CD8-positive, alpha-beta memory T cell (primary cell): ENCODE results near the gene HBG1. TPM values are rescaled to one million over a fixed set of nuclear protein-coding genes. Genes with fewer than 3 reads are reported as not detected.
A peak's percentile ranks its signal among the peaks of the same experiment; 100 is the strongest.

Experiments
- CTCF ChIA-PET: fragments of 350-600 bp; sonication (Branson Sonifier 250); formaldehyde crosslinking; loops from one replicate; lab custom pipeline; 2021; ENCODE audit warnings: antibody characterized with exemption; lab: Charles Lee
- POLR2A ChIA-PET: fragments of 350-600 bp; sonication (Branson Sonifier 250); formaldehyde crosslinking; loops from one replicate; lab custom pipeline; 2021; ENCODE audit warnings: antibody characterized with exemption; lab: Charles Lee
- DNase-seq, 5 donors: peaks; one replicate each; pipeline versions ENCODE4 v3.0.0 to v3.0.0-alpha.2; 2020 to 2022; ENCODE audit warnings: mixed read lengths in 1 of 5
- H3K27ac ChIP-seq: one replicate; pipeline ENCODE4 v1.7.0; 2013; ENCODE audit warnings: low read depth, mild to moderate bottlenecking, low read length, moderate library complexity
- H3K27me3 ChIP-seq: 2 replicates; pipeline ENCODE4 v1.7.0; 2013; ENCODE audit warnings: low read length, mild to moderate bottlenecking; ENCODE audit not compliant: insufficient read depth, poor library complexity, severe bottlenecking
- H3K36me3 ChIP-seq: 2 replicates; pipeline ENCODE4 v1.7.0; 2013; ENCODE audit warnings: mild to moderate bottlenecking, low read length, moderate library complexity; ENCODE audit not compliant: insufficient read depth
- H3K4me1 ChIP-seq: 2 replicates; pipeline ENCODE4 v1.7.0; 2013; ENCODE audit warnings: mild to moderate bottlenecking, low read length, moderate library complexity; ENCODE audit not compliant: insufficient read depth
- H3K4me3 ChIP-seq: 2 replicates; pipeline ENCODE4 v1.7.0; 2013; ENCODE audit warnings: mild to moderate bottlenecking, low read length
- H3K9me3 ChIP-seq: 2 replicates; pipeline ENCODE4 v1.7.0; 2013; ENCODE audit warnings: mild to moderate bottlenecking, low read length
- H3K27ac Mint-ChIP-seq, 8 donors: one replicate each; pipeline ENCODE4 v1.8.0; 2020 to 2021; ENCODE audit warnings: mixed read lengths in 8 of 8, mild to moderate bottlenecking in 6 of 8, inconsistent platforms in 3 of 8, moderate library complexity in 3 of 8
- H3K27me3 Mint-ChIP-seq, 2 donors: one replicate each; pipeline ENCODE4 v1.8.0; 2020 to 2021; ENCODE audit warnings: mixed read lengths in 2 of 2, mild to moderate bottlenecking in 1 of 2, moderate library complexity in 1 of 2
- H3K36me3 Mint-ChIP-seq, 3 donors: one replicate each; pipeline ENCODE4 v1.8.0; 2020 to 2021; ENCODE audit warnings: mixed read lengths in 3 of 3, inconsistent platforms in 1 of 3, mild to moderate bottlenecking in 1 of 3
- H3K4me1 Mint-ChIP-seq, 3 donors: one replicate each; pipeline ENCODE4 v1.8.0; 2020 to 2021; ENCODE audit warnings: mixed read lengths in 3 of 3, inconsistent platforms in 1 of 3, mild to moderate bottlenecking in 1 of 3
- H3K4me3 Mint-ChIP-seq, 7 donors: one replicate each; pipeline ENCODE4 v1.8.0; 2020 to 2021; ENCODE audit warnings: mixed read lengths in 7 of 7, mild to moderate bottlenecking in 6 of 7, moderate library complexity in 4 of 7, inconsistent platforms in 2 of 7
- H3K9me3 Mint-ChIP-seq, 5 donors: one replicate each; pipeline ENCODE4 v1.8.0; 2020 to 2022; ENCODE audit warnings: mixed read lengths in 5 of 5, mild to moderate bottlenecking in 3 of 5, moderate library complexity in 2 of 5, inconsistent platforms in 1 of 5
- polyA plus RNA-seq: library from polyadenylated mRNA; unstranded; fragments of 300-500 nt; fragmentation: Illumina TruSeq; gene quantifications from one replicate; pipeline ENCODE4 v1.2.3, GENCODE V29; 2021
- total RNA-seq, 2 experiments: library from RNA; stranded (reverse); gene quantifications; one replicate each; pipeline ENCODE4 v1.2.3, GENCODE V29; 2021

The HBG1 gene
- total and polyA plus RNA-seq, 3 experiments from 2014 or later: not detected

DNA sequence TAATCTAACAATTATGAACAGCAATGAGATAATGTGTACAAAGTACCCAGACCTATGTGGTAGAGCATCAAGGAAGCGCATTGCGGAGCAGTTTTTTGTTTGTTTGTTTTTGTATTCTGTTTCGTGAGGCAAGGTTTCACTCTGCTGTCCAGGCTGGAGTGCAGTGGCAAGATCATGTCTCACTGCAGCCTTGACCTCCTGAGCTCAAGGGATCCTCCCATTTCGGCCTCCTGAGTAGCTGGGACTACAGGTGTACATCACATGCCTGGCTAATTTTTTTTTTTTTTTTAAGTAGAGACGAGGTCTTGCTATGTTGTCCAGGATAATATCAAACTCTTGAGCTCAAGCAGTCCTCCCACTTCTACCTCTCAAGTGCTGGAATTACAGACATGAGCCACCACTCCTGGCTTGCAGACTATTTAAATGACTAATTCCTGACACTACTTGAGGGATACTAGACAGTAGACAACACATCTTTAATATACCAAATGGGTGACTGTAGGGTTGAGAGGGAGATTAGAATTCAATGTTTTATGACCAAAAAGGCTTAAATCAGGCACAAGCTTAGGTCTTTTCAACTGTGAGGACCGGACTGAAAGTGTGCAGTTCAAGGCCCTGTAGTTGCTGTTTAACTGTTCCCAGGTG is 39.4 kb upstream of the HBG1 start:
- Mint-ChIP-seq H3K4me1 (no peaks in the 10 kb centered on the region), H3K27ac (no peak overlapping the region), H3K36me3 (no peaks in the 10 kb centered on the region), H3K27me3 (peaks cover under 1 to 5% of the 10 kb centered on the region in 2 donors), H3K9me3 (peaks cover 0 to 3% (median 0%) of the 10 kb centered on the region in 5 donors), H3K4me3 (no peak overlapping the region)
- POLR2A ChIA-PET: no interaction called here
- no peaks in the 10 kb centered on the region for H3K4me1 ChIP-seq
- peak overlapping the region; percentile 38 for H3K27ac ChIP-seq
- H3K27me3 ChIP-seq: no peaks in the 10 kb centered on the region
- no peak overlapping the region for H3K4me3 ChIP-seq
- no peaks in the 10 kb centered on the region for H3K36me3 ChIP-seq
- CTCF ChIA-PET: no interaction called here
- no peak for DNase-seq
- H3K9me3 ChIP-seq: no peaks in the 10 kb centered on the region

DNA sequence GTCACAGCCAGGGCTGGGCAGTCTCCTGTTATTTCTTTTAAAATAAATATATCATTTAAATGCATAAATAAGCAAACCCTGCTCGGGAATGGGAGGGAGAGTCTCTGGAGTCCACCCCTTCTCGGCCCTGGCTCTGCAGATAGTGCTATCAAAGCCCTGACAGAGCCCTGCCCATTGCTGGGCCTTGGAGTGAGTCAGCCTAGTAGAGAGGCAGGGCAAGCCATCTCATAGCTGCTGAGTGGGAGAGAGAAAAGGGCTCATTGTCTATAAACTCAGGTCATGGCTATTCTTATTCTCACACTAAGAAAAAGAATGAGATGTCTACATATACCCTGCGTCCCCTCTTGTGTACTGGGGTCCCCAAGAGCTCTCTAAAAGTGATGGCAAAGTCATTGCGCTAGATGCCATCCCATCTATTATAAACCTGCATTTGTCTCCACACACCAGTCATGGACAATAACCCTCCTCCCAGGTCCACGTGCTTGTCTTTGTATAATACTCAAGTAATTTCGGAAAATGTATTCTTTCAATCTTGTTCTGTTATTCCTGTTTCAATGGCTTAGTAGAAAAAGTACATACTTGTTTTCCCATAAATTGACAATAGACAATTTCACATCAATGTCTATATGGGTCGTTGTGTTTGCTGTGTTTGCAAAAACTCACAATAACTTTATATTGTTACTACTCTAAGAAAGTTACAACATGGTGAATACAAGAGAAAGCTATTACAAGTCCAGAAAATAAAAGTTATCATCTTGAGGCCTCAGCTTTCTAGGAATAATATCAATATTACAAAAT is 38.6 kb upstream of the HBG1 start:
- no peak overlapping the region for H3K4me3 Mint-ChIP-seq
- CTCF ChIA-PET: no interaction called here
- H3K27ac ChIP-seq: peak overlapping the region; percentile 60
- peaks cover 0 to 3% (median 0%) of the 10 kb centered on the region in 5 donors for H3K9me3 Mint-ChIP-seq
- POLR2A ChIA-PET: no interaction called here
- H3K4me1 Mint-ChIP-seq: no peaks in the 10 kb centered on the region
- no peaks in the 10 kb centered on the region for H3K36me3 Mint-ChIP-seq
- no peaks in the 10 kb centered on the region for H3K9me3 ChIP-seq
- no peak overlapping the region for H3K4me3 ChIP-seq
- H3K27ac Mint-ChIP-seq: no peak overlapping the region
- H3K27me3 ChIP-seq: no peaks in the 10 kb centered on the region
- DNase-seq: no peak
- H3K4me1 ChIP-seq: no peaks in the 10 kb centered on the region
- H3K27me3 Mint-ChIP-seq: peaks cover 3 to 5% of the 10 kb centered on the region in 2 donors
- no peaks in the 10 kb centered on the region for H3K36me3 ChIP-seq

DNA sequence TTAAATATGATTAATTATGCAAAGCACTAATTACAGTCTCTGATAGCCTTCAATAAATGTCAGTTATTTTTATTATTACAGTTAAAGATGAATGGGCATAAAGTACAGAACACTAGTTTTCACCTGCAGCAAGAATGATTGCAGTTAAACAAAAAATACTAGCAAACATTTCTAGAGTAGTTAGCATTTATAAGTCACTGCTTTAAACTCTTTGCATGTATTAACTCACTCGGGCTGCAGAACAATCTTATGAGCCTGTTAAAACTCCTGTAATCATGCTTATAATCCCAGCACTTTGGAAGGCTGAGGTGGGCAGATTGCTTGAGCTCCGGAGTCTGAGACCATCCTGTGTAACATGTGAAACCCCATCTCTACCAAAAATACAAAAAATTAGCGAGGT is 37.2 kb upstream of the HBG1 start:
- Mint-ChIP-seq H3K36me3 (no peaks in the 10 kb centered on the region), H3K9me3 (peaks cover 0 to 3% (median 0%) of the 10 kb centered on the region in 5 donors), H3K27ac (no peak overlapping the region), H3K27me3 (peaks cover 3 to 5% of the 10 kb centered on the region in 2 donors), H3K4me1 (no peaks in the 10 kb centered on the region), H3K4me3 (no peak overlapping the region)
- Histone ChIP-seq H3K27me3 (no peaks in the 10 kb centered on the region), H3K9me3 (no peaks in the 10 kb centered on the region), H3K4me3 (no peak overlapping the region), H3K36me3 (no peaks in the 10 kb centered on the region), H3K27ac (no peak overlapping the region), H3K4me1 (no peaks in the 10 kb centered on the region)
- ChIA-PET CTCF (no interaction called here), POLR2A (no interaction called here)
- DNase-seq: no peak

DNA sequence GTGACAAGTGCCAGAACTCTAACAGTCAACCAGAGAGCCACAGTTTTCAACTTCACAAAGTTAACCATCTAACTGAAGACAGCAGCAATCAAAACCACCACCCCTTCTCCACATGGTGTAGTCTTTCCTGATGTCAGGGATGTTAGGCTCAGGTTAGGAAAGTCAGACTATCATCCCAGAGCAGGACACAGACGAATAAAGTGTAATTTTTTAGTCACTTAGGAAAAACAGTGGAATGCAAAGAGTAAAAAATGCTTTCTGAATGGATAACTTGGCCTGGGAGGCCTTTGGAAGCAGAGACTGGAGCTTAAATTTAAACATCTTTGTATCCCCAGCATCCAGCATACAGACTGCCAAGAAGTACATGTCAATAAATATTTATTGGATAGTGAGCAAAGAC is 36.7 kb upstream of the HBG1 start:
- CTCF ChIA-PET: no interaction called here

DNA sequence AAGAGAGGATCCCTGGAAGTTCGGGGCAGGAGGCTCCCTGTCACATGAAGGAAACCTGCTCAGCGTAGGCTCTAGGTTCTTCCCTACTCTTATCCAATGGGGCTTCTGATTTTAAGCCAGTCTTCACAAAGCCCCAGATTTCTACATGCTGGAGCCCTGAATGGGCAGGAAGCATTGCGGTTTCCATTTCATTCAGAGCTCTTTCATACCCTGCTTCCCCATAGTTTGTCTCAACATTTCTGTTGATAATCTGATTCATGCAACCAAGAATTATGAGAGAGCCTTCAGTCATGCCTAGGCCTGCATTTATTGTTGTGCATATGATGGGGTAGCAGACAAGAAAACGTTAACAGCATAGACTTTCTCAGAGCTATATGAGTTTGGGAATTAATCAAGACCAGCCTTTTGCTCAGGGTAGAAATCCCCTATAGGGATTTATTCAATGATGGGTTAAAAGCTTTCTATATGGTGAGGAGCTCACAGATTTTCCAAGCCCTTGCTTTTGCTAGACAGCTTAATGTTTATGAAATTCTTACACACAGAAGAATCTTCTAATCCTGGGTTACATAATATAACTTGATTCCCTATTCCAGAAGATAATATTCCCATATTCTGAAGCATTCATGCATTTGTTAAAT is 36.2 kb upstream of the HBG1 start:
- Mint-ChIP-seq H3K4me3 (no peak overlapping the region), H3K36me3 (no peaks in the 10 kb centered on the region), H3K27ac (no peak overlapping the region), H3K9me3 (peaks cover 0 to 3% (median 0%) of the 10 kb centered on the region in 5 donors), H3K27me3 (peaks cover 3 to 5% of the 10 kb centered on the region in 2 donors), H3K4me1 (no peaks in the 10 kb centered on the region)
- Histone ChIP-seq H3K4me1 (no peaks in the 10 kb centered on the region), H3K27me3 (no peaks in the 10 kb centered on the region), H3K9me3 (no peaks in the 10 kb centered on the region), H3K27ac (peak overlapping the region; percentile 7), H3K4me3 (no peak overlapping the region), H3K36me3 (no peaks in the 10 kb centered on the region)
- ChIA-PET CTCF (no interaction called here), POLR2A (no interaction called here)
- DNase-seq: no peak

More for the DNA sequence above, 36.7 kb upstream of the HBG1 start:
- Mint-ChIP-seq H3K4me3 (no peak overlapping the region), H3K27ac (no peak overlapping the region), H3K36me3 (no peaks in the 10 kb centered on the region), H3K9me3 (peaks cover 0 to 3% (median 0%) of the 10 kb centered on the region in 5 donors), H3K4me1 (no peaks in the 10 kb centered on the region), H3K27me3 (peaks cover 3 to 5% of the 10 kb centered on the region in 2 donors)
- H3K27me3 ChIP-seq: no peaks in the 10 kb centered on the region
- H3K9me3 ChIP-seq: no peaks in the 10 kb centered on the region
- POLR2A ChIA-PET: no interaction called here
- no peaks in the 10 kb centered on the region for H3K36me3 ChIP-seq
- no peaks in the 10 kb centered on the region for H3K4me1 ChIP-seq
- H3K27ac ChIP-seq: no peak overlapping the region
- DNase-seq: no peak
- no peak overlapping the region for H3K4me3 ChIP-seq

DNA sequence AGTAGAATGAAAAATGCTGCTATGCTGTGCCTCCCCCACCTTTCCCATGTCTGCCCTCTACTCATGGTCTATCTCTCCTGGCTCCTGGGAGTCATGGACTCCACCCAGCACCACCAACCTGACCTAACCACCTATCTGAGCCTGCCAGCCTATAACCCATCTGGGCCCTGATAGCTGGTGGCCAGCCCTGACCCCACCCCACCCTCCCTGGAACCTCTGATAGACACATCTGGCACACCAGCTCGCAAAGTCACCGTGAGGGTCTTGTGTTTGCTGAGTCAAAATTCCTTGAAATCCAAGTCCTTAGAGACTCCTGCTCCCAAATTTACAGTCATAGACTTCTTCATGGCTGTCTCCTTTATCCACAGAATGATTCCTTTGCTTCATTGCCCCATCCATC is 35.0 kb upstream of the HBG1 start:
- H3K27ac Mint-ChIP-seq: no peak overlapping the region
- Histone ChIP-seq H3K4me3 (no peak overlapping the region), H3K4me1 (no peaks in the 10 kb centered on the region), H3K27me3 (no peaks in the 10 kb centered on the region), H3K9me3 (no peaks in the 10 kb centered on the region), H3K27ac (peak overlapping the region; percentile 45), H3K36me3 (no peaks in the 10 kb centered on the region)
- ChIA-PET CTCF (no interaction called here), POLR2A (no interaction called here)
- peaks cover 3 to 5% of the 10 kb centered on the region in 2 donors for H3K27me3 Mint-ChIP-seq
- no peaks in the 10 kb centered on the region for H3K36me3 Mint-ChIP-seq
- no peaks in the 10 kb centered on the region for H3K4me1 Mint-ChIP-seq
- H3K4me3 Mint-ChIP-seq: no peak overlapping the region
- no peak for DNase-seq
- peaks cover 0 to 3% (median 0%) of the 10 kb centered on the region in 5 donors for H3K9me3 Mint-ChIP-seq

GRCh38 chr11:5283882-5284281 is 34.2 kb upstream of the HBG1 start:
- H3K36me3 ChIP-seq: no peaks in the 10 kb centered on the region
- Mint-ChIP-seq H3K36me3 (no peaks in the 10 kb centered on the region), H3K4me3 (no peak overlapping the region), H3K27ac (no peak overlapping the region), H3K9me3 (peaks cover 0 to 3% (median 0%) of the 10 kb centered on the region in 5 donors), H3K4me1 (no peaks in the 10 kb centered on the region), H3K27me3 (peaks cover 3 to 5% of the 10 kb centered on the region in 2 donors)
- ChIA-PET POLR2A (no interaction called here), CTCF (no interaction called here)
- H3K4me3 ChIP-seq: no peak overlapping the region
- DNase-seq: no peak
- H3K9me3 ChIP-seq: no peaks in the 10 kb centered on the region
- H3K4me1 ChIP-seq: no peaks in the 10 kb centered on the region
- no peaks in the 10 kb centered on the region for H3K27me3 ChIP-seq
- H3K27ac ChIP-seq: peak overlapping the region; percentile 45

GRCh38 chr11:5283086-5283485 is 33.4 kb upstream of the HBG1 start:
- ChIA-PET POLR2A (no interaction called here), CTCF (no interaction called here)
- H3K4me1 Mint-ChIP-seq: no peaks in the 10 kb centered on the region
- H3K4me3 ChIP-seq: no peak overlapping the region
- H3K27me3 Mint-ChIP-seq: peaks cover 3 to 5% of the 10 kb centered on the region in 2 donors
- H3K9me3 Mint-ChIP-seq: peaks cover 0 to 3% (median 0%) of the 10 kb centered on the region in 5 donors
- H3K4me3 Mint-ChIP-seq: no peak overlapping the region
- no peaks in the 10 kb centered on the region for H3K27me3 ChIP-seq
- no peaks in the 10 kb centered on the region for H3K36me3 ChIP-seq
- H3K27ac Mint-ChIP-seq: no peak overlapping the region
- H3K27ac ChIP-seq: no peak overlapping the region
- H3K9me3 ChIP-seq: no peaks in the 10 kb centered on the region
- no peak for DNase-seq
- H3K4me1 ChIP-seq: no peaks in the 10 kb centered on the region
- H3K36me3 Mint-ChIP-seq: no peaks in the 10 kb centered on the region
